CD4-positive, alpha-beta T cell (primary cell): Measurements from ENCODE around the gene IL20RA. TPM values are rescaled to one million over a fixed set of nuclear protein-coding genes. Genes with fewer than 3 reads are reported as not detected.

Experiments
- ATAC-seq: fragments of 200-7000 bp; cut with Tn5 transposase; one replicate; pipeline ENCODE4 v1.10.0; 2022; ENCODE audit warnings: mild to moderate bottlenecking; ENCODE audit not compliant: poor library complexity
- CTCF ChIA-PET: fragments of 350-600 bp; sonication (Branson Sonifier 250); formaldehyde crosslinking; loops from one replicate; lab custom pipeline; 2021; ENCODE audit warnings: antibody characterized with exemption, inconsistent platforms; lab: Charles Lee
- POLR2A ChIA-PET: fragments of 350-600 bp; sonication (Branson Sonifier 250); formaldehyde crosslinking; loops from one replicate; lab custom pipeline; 2021; ENCODE audit warnings: antibody characterized with exemption, inconsistent platforms; lab: Charles Lee
- DNase-seq, 14 experiments: peaks; one replicate each; pipeline ENCODE4 v3.0.0-alpha.2; 2013 to 2020; ENCODE audit warnings: mixed read lengths in 2 of 14
- H3K27ac ChIP-seq, 2 donors: one replicate each; pipeline versions ENCODE4 v1.5.1 to v1.7.0; 2013; ENCODE audit warnings: low read length in 2 of 2, low read depth in 1 of 2, mild to moderate bottlenecking in 1 of 2
- H3K27me3 ChIP-seq, 2 experiments: 1 replicate in 1 of 2; 2 replicates in 1 of 2; pipeline versions ENCODE4 v1.6.1 to v1.7.0; 2013; ENCODE audit warnings: low read length in 2 of 2, control low read depth in 1 of 2, mild to moderate bottlenecking in 1 of 2, moderate library complexity in 1 of 2; ENCODE audit not compliant: insufficient read depth in 2 of 2, control insufficient read depth in 1 of 2
- H3K36me3 ChIP-seq: one replicate; pipeline ENCODE4 v1.6.1; 2013; ENCODE audit warnings: low read length, control low read depth; ENCODE audit not compliant: insufficient read depth
- H3K4me1 ChIP-seq: one replicate; pipeline ENCODE4 v1.6.1; 2013; ENCODE audit warnings: low read length, control low read depth; ENCODE audit not compliant: insufficient read depth
- H3K4me3 ChIP-seq: one replicate; pipeline ENCODE4 v1.5.1; 2013; ENCODE audit warnings: mild to moderate bottlenecking, low read length, moderate library complexity
- H3K9me3 ChIP-seq, 2 experiments: 1 replicate in 1 of 2; 2 replicates in 1 of 2; pipeline versions ENCODE4 v1.6.1 to v1.7.0; 2013; ENCODE audit warnings: low read length in 2 of 2, mild to moderate bottlenecking in 2 of 2, control low read depth in 1 of 2, moderate library complexity in 1 of 2; ENCODE audit not compliant: control insufficient read depth in 1 of 2, insufficient read depth in 1 of 2
- H3K27ac Mint-ChIP-seq: one replicate; pipeline ENCODE4 v1.8.0; 2020; ENCODE audit warnings: mixed read lengths
- H3K27me3 Mint-ChIP-seq: one replicate; pipeline ENCODE4 v1.8.0; 2021; ENCODE audit warnings: mixed read lengths
- H3K36me3 Mint-ChIP-seq: one replicate; pipeline ENCODE4 v1.8.0; 2021; ENCODE audit warnings: low read depth, mixed read lengths
- H3K4me1 Mint-ChIP-seq: one replicate; pipeline ENCODE4 v1.8.0; 2021; ENCODE audit warnings: low read depth, mixed read lengths
- H3K4me3 Mint-ChIP-seq: one replicate; pipeline ENCODE4 v1.8.0; 2020; ENCODE audit warnings: mild to moderate bottlenecking, mixed read lengths
- H3K9me3 Mint-ChIP-seq: one replicate; pipeline ENCODE4 v1.8.0; 2020; ENCODE audit warnings: mixed read lengths
- CTCF ChIP-seq: fragments of 200-600 bp; IDR thresholded peaks from one replicate; pipeline ENCODE4 v1.8.0; 2022; ENCODE audit warnings: antibody characterized with exemption, mild to moderate bottlenecking
- intact Hi-C, 2 experiments: fragments of 100-400 bp; cut with DNase I in 1 of 2; cut with micrococcal nuclease in 1 of 2; formaldehyde crosslinking; loops; one replicate each; pipeline versions ENCODE4 v1.15.1 to v1.9.0; 2023 to 2025; cut with DNase I, micrococcal nuclease
- total RNA-seq, 174 experiments: library from RNA in 2 of 174; stranded (reverse) in 2 of 174; gene quantifications; one replicate each; pipeline ENCODE4 v1.2.3 and lab custom pipeline; 2021 to 2026

IL20RA gene
- total RNA-seq, 2 experiments from 2014 or later: not detected

GRCh38 chr6:137019476-137020272 lies 25.1 kb downstream of the IL20RA start:
- Mint-ChIP-seq H3K27me3 (peaks cover 78% of the 10 kb centered on the region), H3K36me3 (no peaks in the 10 kb centered on the region), H3K4me3 (no peak overlapping the region), H3K27ac (no peak overlapping the region), H3K4me1 (no peaks in the 10 kb centered on the region), H3K9me3 (no peaks in the 10 kb centered on the region)
- peaks cover 3 to 31% of the 10 kb centered on the region in 2 experiments for H3K27me3 ChIP-seq
- no peaks in the 10 kb centered on the region for H3K4me1 ChIP-seq
- H3K9me3 ChIP-seq: no peaks in the 10 kb centered on the region
- TF ChIP-seq CTCF: no peak
- DNase-seq: no peak
- POLR2A ChIA-PET: no interaction called here
- no peak overlapping the region for H3K4me3 ChIP-seq
- intact Hi-C loops: no loop called here
- no peak overlapping the region for H3K27ac ChIP-seq
- ATAC-seq: no peak
- H3K36me3 ChIP-seq: no peaks in the 10 kb centered on the region
- CTCF ChIA-PET: no interaction called here

GRCh38 chr6:137017081-137017480 lies 27.7 kb downstream of the IL20RA start:
- Histone ChIP-seq H3K27ac (no peak overlapping the region), H3K4me1 (no peaks in the 10 kb centered on the region), H3K27me3 (peaks cover 13 to 42% of the 10 kb centered on the region in 2 experiments), H3K36me3 (no peaks in the 10 kb centered on the region), H3K9me3 (no peaks in the 10 kb centered on the region), H3K4me3 (no peak overlapping the region)
- ChIA-PET CTCF (no interaction called here), POLR2A (no interaction called here)
- Mint-ChIP-seq H3K36me3 (no peaks in the 10 kb centered on the region), H3K9me3 (no peaks in the 10 kb centered on the region), H3K4me3 (no peak overlapping the region), H3K27me3 (peaks cover 77% of the 10 kb centered on the region), H3K27ac (no peak overlapping the region), H3K4me1 (no peaks in the 10 kb centered on the region)
- ATAC-seq (no peak), DNase-seq (no peak)
- TF ChIP-seq CTCF: no peak
- intact Hi-C loops: no loop called here

DNA sequence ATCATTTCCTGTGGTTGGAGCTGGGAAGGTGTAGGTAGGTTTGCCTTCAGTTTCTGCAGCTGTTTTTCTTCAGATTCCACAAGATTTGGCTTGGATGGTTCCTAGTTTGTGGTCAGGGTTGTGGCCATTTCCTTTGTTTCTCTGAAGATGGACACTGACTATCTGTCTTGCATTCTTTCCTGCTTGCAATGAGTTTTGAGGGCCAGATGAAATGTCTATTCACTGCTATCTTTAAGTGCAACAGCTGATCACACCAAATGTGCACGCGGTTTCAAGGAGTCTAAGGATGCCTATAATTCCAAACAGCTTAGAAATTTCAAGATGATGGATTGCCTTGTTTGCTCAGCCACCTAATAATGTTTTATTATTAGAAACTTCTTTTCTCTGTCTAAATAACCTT lies 28.4 kb downstream of the IL20RA start:
- Histone ChIP-seq H3K27me3 (peaks cover 13 to 45% of the 10 kb centered on the region in 2 experiments), H3K36me3 (no peaks in the 10 kb centered on the region), H3K4me3 (no peak overlapping the region), H3K9me3 (no peaks in the 10 kb centered on the region), H3K4me1 (no peaks in the 10 kb centered on the region), H3K27ac (no peak overlapping the region)
- H3K4me3 Mint-ChIP-seq: no peak overlapping the region
- H3K36me3 Mint-ChIP-seq: no peaks in the 10 kb centered on the region
- H3K9me3 Mint-ChIP-seq: no peaks in the 10 kb centered on the region
- no peak for TF ChIP-seq CTCF
- peaks cover 80% of the 10 kb centered on the region for H3K27me3 Mint-ChIP-seq
- no peak for ATAC-seq
- DNase-seq: no peak
- ChIA-PET POLR2A (no interaction called here), CTCF (no interaction called here)
- no peak overlapping the region for H3K27ac Mint-ChIP-seq
- H3K4me1 Mint-ChIP-seq: no peaks in the 10 kb centered on the region
- intact Hi-C loops: no loop called here
